Stimulated activated CD4-positive, alpha-beta T cell treated with anti-CD3 and anti-CD28 coated beads, TNF-alpha, amount 100 ng/mL, for 1 hour (primary cell): ENCODE measurements around the gene ZNHIT2.
A peak's percentile ranks its signal among the peaks of the same experiment; 100 is the strongest.
"Not testable (repeated sequence)": the region's sequence is repeated elsewhere in the genome, so short reads cannot be mapped to it uniquely, and the experiment has no call there.

Source experiments
- DNase-seq, 3 donors: peaks; one replicate each; pipeline ENCODE4 v3.0.0-alpha.2; 2020; ENCODE audit warnings: low read depth in 3 of 3, low spot score in 1 of 3

ZNHIT2 gene

DNA sequence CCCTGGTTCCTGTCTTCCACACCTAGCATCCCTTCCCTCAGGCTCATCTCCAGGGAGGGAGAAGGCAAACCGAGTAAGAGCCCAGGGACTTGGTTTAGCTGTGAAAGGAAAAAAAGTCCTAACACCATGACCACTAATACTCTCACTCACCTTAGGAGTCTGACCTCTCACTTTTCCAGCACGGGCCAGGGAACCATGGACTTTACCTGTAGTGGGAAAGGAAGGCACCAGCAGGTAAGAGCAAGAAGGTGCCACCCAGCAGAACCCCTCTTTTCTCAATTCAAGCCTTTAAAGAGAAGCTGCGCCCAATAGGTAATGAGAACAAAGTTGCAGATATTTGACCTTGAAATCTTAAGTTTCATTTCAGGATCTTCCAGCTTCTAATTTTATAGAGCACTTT is 3.3 kb upstream of the ZNHIT2 start:
- DNase-seq = no peak

DNA sequence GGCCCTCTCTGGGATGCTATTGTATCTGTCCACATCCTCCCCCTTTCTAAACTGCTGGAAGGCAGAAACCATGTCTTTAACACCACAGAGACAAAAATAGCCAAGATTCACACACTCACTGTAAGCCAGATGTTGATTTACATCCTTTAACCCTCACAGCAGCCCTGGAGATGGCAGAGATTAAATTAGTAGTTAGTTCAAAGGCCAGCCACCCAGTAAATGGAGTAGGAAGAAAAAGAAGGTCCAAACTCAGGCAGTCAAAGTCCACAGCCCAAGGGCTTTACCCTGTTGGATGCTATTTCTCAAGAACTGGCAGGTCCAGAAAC is 2.1 kb upstream of the ZNHIT2 start:
- no peak for DNase-seq

DNA sequence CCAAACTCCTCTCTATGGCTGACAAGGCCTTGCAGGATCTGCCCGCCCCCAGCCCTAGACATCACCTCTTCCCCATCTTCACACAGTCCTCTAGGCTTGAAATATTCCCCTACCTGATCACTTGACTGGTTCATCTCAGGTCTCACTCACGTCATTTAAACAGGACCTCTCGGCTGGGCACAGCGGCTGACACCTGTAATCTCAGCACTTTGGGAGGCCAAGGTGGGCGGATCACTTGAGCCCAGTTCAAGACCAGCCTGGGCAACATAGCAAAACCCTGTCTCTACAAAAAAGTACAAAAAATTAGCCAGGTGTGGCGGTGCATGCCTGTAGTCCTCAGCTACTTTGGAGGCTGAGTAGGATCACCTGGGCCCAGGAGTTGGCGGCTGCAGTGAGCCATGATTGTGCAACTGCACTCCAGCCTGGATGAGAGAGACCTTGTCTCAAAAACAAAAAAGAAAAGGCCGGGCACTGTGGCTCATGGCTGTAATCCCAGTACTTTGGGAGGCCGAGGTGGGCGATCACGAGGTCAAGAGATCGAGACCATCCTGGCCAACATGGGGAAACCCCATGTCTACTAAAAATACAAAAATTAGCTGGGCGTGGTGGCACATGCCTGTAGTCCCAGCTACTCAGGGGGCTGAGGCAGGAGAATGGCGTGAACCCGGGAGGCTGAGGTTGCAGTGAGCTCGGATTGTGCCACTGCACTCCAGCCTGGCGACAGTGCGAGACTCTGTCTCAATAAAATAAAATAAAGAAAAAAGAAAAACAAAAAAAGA is 1.6 kb upstream of the ZNHIT2 start:
- DNase-seq = not testable (repeated sequence)

DNA sequence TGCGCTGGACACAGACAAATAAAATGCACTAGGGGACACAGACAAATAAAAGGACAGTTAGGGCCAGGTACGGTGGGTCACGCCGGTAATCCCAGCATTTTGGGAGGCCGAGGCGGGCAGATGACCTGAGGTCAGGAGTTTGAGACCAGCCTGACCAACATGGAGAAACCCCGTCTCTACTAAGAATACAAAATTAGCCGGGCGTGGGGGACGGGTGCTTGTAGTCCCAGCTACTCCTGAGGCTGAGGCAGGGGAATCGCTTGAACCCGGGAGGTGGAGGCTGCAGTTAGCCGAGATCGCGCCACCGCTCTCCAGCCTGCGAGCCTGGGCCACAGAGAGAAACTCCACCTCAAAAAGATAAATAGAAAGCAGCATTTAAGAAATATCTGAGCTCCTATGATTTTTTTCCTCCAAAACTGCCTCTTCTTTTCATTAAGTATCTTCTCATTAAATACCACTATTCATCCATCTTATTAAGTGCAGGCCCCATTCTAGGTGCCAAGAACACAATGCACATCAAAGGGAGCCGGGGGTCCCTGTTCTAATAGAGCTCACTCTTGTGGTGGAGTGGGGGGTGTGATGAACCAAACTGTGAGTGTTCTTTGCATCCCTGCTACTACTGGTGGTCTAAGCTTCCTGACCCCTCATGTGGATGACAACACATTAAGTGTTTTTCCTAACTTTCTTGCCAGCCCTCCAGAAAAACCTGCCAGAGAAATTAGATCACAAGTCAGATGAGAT is 766 bp upstream of the ZNHIT2 start:
- no peak for DNase-seq

DNA sequence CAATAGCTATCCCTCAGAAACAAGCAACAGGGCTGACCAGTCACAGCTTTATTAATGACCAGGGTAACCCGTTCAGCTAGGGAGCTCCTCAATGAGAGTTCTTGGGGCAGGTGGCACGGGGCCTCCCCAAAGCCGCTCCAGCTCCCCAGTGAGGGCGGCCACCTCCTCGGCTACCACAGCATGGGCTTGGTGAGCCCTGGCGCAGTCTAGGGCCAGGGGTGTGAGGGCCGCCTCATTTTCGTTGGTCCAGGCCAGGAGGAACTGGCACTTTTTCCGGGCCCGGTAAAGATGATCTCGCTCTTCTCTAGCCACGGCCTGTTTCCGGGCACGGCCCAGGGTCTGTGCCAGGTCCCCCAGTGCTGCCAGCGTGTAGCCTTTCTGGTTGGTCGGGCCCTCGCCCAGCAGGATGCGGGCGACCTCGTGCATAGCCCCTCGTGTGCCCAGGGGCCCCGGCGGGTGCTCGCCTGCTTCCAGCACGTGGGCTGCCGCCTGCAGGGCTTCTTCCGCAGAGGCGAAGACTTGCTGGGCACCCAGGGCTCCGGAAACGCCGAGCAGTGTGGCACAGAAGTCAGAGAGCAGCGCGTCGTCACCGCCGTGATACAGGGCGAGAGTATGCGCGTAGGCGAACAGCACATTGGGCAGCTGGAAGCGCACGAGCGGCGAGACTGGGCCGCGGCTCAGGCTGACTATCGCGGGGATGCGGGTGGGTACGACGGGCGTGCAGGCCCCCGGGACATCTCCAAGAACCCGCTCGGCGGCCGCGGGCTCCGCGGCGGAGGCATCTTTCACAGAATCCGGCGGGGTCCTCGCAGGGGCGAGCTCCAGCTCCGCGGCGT is 913 bp downstream of the ZNHIT2 start:
- DNase-seq = peak in 1 of 3 donors; percentile 48

DNA sequence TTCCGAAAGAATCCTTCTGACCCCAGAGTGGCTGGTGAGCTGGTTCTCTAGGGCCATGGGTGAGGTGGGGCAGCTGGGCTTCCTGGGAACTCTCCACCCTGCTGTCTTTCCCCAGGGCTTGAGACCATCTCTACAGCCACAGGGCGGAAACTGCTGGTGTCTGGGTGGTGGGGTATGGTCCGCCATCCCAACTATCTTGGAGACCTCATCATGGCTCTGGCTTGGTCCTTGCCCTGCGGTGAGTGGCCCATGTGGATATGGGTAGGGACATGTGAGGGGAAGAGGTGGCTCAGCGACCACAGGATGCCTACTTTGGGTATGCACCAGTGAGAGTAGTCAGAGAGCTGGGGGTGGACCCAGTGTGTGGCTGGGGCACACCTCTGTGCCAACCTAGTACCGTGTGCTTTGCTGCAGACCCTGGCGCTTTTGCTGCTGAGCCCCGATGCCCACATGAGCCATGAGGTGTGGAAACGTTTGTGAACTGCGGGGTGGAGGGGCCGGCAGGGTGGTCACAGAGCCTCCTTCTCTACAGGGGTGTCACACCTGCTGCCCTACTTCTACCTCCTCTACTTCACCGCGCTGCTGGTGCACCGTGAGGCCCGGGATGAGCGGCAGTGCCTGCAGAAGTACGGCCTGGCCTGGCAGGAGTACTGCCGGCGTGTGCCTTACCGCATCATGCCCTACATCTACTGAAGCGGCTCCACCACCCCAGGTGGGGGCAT is 2.0 kb downstream of the ZNHIT2 start:
- no peak for DNase-seq

DNA sequence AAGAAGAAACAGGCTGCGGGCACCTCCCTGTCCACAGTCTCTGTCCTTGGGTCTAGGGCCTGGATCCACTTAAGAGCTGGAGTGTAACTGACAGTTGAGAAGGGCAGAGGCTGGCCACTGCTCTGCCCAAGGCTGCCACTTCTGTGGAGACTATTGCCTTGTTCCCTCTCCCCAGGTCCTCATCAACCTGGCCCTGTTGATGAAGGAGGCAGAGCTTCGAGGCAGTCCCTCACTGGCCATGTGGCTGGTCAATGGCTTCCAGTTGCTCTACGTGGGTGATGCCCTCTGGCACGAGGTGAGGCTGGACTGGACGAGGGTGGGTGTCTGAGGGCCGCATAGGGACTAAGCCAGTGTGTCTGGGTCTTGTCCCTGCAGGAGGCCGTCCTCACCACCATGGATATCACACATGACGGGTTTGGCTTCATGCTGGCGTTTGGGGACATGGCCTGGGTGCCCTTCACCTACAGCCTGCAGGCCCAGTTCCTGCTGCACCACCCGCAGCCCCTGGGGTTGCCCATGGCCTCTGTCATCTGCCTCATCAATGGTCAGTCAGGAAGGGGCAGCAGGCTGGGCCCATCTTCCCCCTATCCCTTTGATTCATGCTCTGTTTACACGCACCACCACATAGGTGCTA is 2.8 kb downstream of the ZNHIT2 start:
- DNase-seq = no peak

DNA sequence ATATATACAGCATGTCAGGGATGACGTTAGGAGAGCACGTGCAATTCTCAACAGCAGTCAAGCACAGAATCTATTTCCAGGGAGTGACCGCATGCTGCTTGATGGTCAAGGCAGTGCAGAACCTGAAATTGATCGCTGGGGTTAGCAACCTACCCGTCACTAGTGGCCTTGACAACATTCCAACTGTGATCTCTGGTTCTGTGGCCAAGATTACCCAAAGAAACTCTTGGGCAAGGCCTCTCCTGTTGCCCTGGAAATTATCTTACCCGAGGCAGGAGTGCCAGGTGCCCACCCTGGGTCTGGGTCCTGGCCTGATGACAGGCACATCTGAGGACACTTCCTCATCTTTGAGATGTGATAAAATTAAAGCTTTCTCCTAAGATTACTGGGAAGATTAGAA is 3.7 kb downstream of the ZNHIT2 start:
- no peak for DNase-seq

DNA sequence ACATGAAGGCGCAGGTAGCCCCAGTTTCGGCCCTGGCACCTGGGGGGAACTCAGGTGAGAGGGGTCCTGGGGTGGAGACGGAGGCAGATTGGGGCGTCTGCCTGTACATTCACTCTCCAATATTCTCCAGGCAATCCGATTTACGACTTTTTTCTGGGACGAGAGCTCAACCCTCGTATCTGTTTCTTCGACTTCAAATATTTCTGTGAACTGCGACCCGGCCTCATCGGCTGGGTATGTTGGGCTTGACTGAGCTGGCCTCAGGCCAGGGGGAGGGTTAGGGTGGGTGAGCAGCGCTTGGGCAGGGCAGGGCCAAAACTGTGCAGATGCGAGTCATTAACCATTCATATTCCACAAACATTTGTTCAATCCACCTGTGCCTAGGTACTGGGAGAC is 4.1 kb downstream of the ZNHIT2 start:
- DNase-seq = no peak

DNA sequence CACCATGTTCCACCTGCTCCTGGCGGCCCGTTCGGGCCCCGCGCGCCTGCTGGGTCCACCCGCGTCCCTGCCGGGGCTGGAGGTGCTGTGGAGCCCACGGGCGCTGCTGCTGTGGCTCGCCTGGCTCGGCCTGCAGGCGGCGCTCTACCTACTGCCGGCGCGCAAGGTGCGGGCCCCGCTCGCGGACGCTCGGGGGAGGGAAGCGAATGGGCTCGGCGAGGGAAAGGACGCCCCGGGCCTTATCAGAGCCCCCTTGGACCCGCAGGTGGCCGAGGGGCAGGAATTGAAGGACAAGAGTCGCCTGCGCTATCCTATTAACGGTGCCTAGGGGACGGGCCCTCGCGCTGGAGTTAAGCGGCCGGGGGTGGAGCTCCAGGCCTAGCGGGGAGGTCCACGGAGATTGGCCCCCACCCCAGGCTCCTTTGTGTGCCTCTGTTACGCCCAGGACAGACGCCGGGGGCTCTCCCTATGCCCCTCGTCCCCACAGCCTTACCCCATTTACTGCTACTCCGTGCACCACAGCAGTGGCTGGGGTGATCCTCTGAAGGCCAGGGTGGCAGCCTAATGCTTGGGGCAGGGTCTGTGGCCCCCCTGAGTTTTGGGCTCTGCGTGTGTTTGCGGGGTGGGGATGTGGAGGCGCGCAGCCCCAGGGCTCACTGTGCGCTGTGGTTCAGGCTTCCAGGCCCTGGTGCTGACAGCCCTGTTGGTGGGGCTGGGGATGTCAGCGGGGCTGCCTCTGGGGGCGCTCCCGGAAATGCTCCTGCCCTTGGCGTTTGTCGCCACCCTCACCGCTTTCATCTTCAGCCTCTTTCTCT is 4.7 kb downstream of the ZNHIT2 start:
- peak; percentile 43 to 68 (median 54) for DNase-seq

DNA sequence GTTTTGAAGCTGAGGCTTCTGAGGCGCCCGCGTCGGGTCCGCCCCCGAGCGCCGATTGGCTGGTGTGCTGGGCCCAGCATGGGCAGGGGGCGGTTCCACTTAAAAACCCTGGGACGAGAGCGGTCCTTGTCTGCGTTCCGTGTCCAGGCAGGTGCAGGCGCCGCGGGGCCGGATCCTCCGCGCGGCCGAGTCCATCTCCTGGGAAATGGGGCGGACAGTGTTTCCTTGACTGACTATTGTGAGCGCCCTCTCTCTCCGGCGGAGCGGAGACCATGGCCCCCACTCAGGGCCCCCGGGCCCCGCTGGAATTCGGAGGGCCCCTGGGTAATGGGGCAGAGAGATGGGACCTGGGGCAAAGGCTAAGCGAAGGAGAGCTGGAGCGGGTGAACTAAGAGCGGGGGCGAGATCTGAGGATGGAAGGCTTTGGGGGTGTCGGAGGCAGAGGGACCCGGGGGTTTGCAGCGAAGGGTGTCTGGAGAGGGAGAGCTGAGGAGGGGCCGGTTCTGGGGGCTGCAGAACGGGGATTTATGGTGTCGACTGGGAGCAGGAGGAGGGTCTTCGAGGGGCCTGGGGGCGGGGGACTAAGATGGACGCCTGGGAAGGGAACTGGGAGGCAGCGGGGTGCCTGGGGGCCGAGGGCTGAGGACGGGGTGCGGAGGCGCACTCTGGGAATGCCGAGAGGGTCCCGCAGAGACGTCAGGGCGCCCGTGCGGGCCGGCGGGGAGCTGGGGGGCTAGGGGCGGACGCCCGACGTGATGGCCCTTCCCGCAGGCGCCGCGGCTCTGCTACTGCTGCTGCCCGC is 5.6 kb downstream of the ZNHIT2 start, which contains the start of gene TM7SF2:
TSS of gene TM7SF2 (plus strand) at position 129 of the 802 bp plus-strand sequence. CDS start at position 273, 144 bp downstream.
- DNase-seq = peak; percentile 86

DNA sequence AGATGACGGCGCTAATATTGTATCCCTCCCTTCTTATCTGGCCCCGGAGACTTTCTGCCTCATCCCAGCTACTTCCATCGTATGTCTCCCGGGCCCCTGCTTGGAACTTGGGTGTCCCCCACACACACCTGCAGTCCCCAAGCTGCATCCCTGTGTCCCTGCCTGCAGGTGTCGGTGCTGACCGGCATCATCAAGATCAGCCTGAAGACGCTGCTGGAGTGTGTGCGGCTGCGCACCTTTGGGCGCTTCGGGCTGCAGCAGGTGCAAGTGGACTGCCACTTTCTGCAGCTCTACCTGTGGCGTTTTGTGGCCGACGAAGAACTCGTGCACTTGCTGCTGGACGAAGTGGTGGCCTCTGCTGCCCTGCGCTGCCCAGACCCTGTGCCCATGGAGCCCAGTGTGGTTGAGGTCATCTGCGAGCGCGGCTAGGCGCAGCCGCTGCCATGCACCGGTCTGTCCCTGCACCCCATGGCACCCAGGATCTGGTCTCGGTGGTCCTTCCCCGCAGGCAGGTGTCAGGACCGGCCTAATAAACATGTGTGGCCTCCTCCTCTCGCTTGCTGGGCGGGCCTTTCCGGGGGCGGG is 6.2 kb downstream of the ZNHIT2 start:
- DNase-seq = no peak

DNA sequence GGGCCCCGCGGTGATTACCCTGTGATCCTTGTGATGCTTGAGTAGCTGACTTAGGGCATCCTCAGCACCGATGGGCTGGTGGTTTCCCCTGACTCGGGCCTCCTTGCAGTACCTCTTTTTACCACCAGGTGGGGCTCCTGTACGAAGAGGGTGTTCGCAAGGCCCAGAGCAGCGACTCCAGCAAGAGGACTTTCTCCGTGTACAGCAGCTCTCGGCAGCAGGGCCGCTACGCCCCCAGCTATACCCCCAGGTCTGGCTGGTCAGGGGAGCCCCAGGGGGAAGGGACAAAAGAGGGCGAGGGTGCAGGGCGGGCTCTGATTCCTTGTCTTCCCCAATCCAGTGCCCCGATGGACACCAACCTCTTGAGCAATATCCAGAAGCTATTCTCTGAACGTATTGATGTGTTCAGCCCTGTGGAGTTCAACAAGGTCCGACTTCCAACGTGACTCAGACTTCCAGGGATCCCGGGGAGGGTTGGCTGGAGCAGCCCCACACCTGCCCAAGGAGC is 7.1 kb downstream of the ZNHIT2 start:
- peak; percentile 86 to 99 (median 91) for DNase-seq

DNA sequence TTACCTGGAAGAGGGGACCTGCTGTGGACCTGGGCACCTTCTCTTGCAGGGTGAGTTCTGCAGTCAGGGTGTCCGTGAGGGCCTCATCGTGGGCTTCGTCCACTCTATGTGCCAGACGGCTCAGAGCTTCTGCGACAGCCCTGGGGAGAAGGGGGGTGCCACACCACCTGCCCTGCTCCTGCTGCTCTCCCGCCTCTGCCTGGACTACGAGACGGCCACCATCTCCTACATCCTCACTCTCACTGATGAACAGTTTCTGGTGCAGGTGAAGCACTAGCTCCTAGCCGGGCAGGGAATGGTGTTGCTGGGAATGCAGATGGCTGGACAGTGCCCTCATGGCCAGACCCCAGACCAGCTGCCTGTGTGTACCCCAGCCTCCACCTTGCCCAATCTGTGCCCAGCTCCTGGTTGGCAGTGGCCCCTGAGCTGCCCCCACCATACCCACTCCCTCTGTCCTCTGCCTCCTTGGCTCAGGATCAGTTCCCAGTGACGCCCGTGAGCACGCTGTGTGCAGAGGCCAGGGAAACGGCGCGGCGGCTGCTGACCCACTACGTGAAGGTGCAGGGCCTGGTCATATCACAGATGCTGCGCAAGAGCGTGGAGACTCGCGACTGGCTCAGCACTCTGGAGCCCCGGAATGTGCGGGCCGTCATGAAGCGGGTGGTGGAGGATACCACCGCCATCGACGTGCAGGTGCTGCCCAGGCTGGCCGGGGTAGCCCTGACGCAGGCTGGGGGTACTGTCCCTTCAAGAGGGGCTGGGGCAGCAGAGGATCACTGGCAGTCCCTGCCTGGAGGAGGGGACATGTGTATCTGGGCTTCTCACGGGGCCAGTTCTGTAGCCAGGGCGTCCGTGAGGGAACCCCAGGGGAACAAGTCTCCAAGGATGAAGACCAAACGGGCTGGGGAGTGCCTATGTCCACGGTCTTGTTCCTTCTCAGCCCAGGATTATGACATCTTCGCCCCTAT is 8.0 kb downstream of the ZNHIT2 start:
- no peak for DNase-seq

DNA sequence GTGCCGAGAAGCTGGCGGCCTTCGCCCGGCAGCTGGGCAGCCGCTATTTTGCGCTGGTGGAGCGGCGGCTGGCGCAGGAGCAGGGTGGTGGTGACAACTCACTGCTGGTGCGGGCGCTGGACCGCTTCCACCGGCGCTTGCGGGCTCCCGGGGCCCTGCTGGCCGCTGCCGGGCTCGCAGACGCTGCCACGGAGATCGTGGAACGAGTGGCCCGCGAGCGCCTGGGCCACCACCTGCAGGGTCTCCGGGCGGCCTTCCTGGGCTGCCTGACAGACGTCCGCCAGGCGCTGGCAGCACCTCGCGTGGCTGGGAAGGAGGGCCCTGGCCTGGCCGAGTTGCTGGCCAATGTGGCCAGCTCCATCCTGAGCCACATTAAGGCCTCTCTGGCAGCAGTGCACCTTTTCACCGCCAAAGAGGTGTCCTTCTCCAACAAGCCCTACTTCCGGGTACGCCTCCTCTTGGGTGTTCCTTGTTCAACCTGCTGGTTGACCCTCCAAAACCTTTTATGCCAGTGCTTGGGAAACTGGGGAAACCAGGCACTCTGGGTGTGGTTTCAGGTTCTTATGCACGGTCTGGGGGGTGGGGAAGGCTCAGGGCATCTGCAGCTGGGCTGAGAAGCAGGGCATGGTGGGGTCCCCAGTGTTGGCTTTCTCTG is 8.9 kb downstream of the ZNHIT2 start:
- no peak for DNase-seq

DNA sequence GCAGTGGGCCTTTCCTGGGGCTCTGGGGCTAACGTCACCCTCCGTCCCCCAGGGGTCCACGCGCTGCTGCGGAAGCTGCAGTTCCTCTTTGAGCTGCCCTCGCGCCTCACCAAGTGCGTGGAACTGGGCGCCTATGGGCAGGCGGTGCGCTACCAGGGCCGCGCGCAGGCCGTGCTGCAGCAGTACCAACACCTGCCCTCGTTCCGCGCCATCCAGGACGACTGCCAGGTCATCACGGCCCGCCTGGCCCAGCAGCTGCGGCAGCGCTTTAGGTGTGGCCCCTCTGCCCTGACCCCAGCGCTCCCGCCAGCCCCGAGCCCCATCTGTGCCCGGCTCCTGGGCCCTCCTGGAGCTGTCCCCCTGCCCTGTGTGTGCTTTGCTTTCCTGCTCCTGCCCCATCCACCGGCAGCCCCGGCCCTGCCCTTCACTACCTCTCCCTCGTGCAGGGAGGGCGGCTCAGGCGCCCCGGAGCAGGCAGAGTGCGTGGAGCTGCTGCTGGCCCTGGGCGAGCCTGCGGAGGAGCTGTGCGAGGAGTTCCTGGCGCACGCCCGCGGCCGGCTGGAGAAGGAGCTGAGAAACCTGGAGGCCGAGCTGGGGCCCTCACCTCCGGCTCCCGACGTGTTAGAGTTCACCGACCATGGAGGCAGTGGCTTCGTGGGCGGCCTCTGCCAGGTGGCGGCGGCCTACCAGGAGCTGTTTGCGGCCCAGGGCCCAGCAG is 9.6 kb downstream of the ZNHIT2 start:
- no peak for DNase-seq
